C4-2B (cell line): ENCODE data around the gene CLEC9A.

ENCODE experiments used
- H3K27ac ChIP-seq: fragments of 450-650 bp; 2 replicates; pipeline ENCODE4 v1.5.1; 2017
- ZFX ChIP-seq: fragments of 450-650 bp; IDR thresholded peaks from 2 replicates; pipeline ENCODE4 v1.6.1; 2017
- TF ChIP-seq, protein P1 (sequence below): fragments of 450-650 bp; conservative IDR thresholded peaks from 2 replicates; pipeline ENCODE4 v1.5.1; 2017; ENCODE audit warnings: mild to moderate bottlenecking

CLEC9A gene

DNA sequence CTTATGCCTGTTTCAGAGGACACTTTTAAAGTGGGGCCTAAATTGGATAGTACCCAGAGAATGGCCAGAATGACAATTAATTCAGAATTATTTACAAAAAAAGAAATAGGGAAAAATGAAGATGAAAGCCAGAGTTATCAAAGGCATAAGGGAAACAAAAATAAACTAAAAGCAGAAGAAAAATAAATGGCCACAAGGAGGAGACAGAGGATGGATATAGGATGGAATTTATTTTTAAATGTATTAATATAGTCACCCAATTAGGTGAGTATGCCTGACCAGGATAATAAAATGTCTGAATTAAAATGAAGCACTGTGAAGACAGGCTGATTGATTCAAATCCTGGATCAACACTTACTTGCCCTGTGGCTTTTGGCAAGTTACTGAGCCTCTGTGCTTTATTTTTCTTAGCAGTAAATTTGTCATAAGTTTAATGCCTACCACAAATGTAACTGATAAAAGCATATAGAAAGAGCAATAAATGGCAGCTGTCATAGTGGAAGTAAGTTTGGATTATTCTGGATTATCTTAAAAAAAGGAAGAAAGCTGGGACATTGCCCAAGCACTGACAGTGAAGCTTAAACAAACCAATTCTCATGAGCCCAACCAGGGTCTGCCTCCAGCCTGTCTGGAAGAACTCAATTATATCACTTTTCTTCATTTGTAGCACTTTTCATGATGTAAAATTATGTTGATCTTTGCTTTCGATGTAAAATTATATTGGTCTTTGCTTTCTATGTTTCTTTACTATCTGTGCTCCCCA, 3.5 kb downstream of the CLEC9A start:
- H3K27ac ChIP-seq: no peak overlapping the region
- no peak for TF ChIP-seq ZFX
- TF ChIP-seq, protein P1, sequence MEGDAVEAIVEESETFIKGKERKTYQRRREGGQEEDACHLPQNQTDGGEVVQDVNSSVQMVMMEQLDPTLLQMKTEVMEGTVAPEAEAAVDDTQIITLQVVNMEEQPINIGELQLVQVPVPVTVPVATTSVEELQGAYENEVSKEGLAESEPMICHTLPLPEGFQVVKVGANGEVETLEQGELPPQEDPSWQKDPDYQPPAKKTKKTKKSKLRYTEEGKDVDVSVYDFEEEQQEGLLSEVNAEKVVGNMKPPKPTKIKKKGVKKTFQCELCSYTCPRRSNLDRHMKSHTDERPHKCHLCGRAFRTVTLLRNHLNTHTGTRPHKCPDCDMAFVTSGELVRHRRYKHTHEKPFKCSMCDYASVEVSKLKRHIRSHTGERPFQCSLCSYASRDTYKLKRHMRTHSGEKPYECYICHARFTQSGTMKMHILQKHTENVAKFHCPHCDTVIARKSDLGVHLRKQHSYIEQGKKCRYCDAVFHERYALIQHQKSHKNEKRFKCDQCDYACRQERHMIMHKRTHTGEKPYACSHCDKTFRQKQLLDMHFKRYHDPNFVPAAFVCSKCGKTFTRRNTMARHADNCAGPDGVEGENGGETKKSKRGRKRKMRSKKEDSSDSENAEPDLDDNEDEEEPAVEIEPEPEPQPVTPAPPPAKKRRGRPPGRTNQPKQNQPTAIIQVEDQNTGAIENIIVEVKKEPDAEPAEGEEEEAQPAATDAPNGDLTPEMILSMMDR: peak; percentile 80

GRCh38 chr12:10042167-10042566, 11.7 kb downstream of the CLEC9A start:
- TF ChIP-seq ZFX: no peak
- TF ChIP-seq, protein P1: no peak
- H3K27ac ChIP-seq: no peak overlapping the region

- TF ChIP-seq, protein P1: no peak
- no peak for TF ChIP-seq ZFX
- no peak overlapping the region for H3K27ac ChIP-seq
These were observed 18.0 kb downstream of the CLEC9A start for GRCh38 chr12:10048526-10048925.

- TF ChIP-seq ZFX: no peak
- TF ChIP-seq, protein P1: no peak
- H3K27ac ChIP-seq: no peak overlapping the region
These were observed 21.9 kb downstream of the CLEC9A start for GRCh38 chr12:10052193-10052913.

GRCh38 chr12:10058387-10058786, 27.9 kb downstream of the CLEC9A start:
- TF ChIP-seq, protein P1: no peak
- no peak for TF ChIP-seq ZFX
- H3K27ac ChIP-seq: no peak overlapping the region

DNA sequence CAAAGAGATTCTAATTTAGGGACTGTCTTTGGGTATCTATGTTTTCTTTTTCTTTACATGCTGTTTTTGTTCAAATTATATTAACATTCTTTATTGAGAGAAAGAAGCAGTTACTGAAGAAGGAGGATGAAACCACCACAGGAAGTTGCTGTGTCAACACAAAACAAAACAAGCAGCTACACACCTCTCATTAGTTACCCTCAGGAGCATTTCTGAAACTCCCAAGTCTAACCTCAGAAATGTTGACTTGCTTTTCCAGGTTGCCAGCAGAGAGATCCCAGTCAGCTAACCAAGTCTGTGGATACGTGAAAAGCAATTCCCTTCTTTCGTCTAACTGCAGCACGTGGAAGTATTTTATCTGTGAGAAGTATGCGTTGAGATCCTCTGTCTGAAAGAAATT, 34.8 kb downstream of the CLEC9A start:
- H3K27ac ChIP-seq: no peak overlapping the region
- TF ChIP-seq, protein P1: no peak
- TF ChIP-seq ZFX: no peak

DNA sequence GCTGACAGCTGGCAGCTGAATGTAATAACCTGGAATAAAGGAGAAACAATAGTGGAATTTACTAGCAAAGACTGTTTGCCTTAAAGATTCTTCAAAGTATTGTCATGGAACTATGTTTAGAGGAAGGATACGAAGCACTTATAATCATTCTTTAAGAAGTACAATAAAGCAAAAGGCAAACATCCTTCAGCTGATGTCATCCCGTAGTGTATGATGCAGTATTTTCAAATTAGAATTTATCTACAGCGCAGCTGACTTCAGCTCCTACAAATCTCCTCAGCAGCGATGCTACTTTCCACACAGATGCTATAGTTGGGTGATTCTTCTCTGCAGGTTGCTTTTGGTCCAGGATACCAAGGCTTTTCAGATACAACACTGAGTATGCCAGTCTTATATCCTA, 36.8 kb downstream of the CLEC9A start:
- H3K27ac ChIP-seq: no peak overlapping the region
- TF ChIP-seq, protein P1: no peak
- no peak for TF ChIP-seq ZFX
